Common myeloid progenitor, CD34-positive (primary cell): Measurements from ENCODE around the gene VWCE.
"Not testable (repeated sequence)": the region's sequence is repeated elsewhere in the genome, so short reads cannot be mapped to it uniquely, and the experiment has no call there.

Source experiments
- CTCF ChIA-PET: fragments of 350-600 bp; sonication (Branson Sonifier 250); formaldehyde crosslinking; loops from one replicate; lab custom pipeline; 2021; ENCODE audit warnings: antibody characterized with exemption; lab: Charles Lee
- POLR2A ChIA-PET: fragments of 350-600 bp; sonication (Branson Sonifier 250); formaldehyde crosslinking; loops from one replicate; lab custom pipeline; 2021; ENCODE audit warnings: antibody characterized with exemption; lab: Charles Lee
- DNase-seq, 3 donors: peaks; one replicate each; pipeline versions ENCODE4 v3.0.0 to v3.0.0-alpha.2; 2013
- H3K27ac ChIP-seq, 2 experiments: 1 replicate in 1 of 2; 2 replicates in 1 of 2; pipeline ENCODE4 v1.7.0; 2013; ENCODE audit warnings: inconsistent platforms in 2 of 2, low read length in 2 of 2, mild to moderate bottlenecking in 2 of 2, low read depth in 1 of 2, moderate library complexity in 1 of 2; ENCODE audit not compliant: severe bottlenecking in 2 of 2, insufficient read depth in 1 of 2, poor library complexity in 1 of 2
- H3K27me3 ChIP-seq, 5 experiments: replicated peaks in 2 of 5; 1 replicate in 3 of 5; 2 replicates in 2 of 5; pipeline versions ENCODE4 v1.6.1 to v1.7.0; 2013; ENCODE audit warnings: low read length in 4 of 5, mild to moderate bottlenecking in 2 of 5, moderate library complexity in 2 of 5, inconsistent platforms in 1 of 5; ENCODE audit not compliant: insufficient read depth in 5 of 5, control insufficient read depth in 4 of 5
- H3K36me3 ChIP-seq, 4 experiments: 1 replicate in 2 of 4; 2 replicates in 2 of 4; pipeline versions ENCODE4 v1.6.1 to v1.7.0; 2013; ENCODE audit warnings: low read length in 3 of 4, control low read depth in 1 of 4, mild to moderate bottlenecking in 1 of 4; ENCODE audit not compliant: control insufficient read depth in 4 of 4, insufficient read depth in 4 of 4
- H3K4me1 ChIP-seq, 4 experiments: 1 replicate in 3 of 4; 2 replicates in 1 of 4; pipeline versions ENCODE4 v1.6.1 to v1.7.1; 2013; ENCODE audit warnings: low read length in 3 of 4, mild to moderate bottlenecking in 3 of 4, control low read depth in 1 of 4, inconsistent platforms in 1 of 4, moderate library complexity in 1 of 4; ENCODE audit not compliant: control insufficient read depth in 4 of 4, insufficient read depth in 4 of 4; ENCODE audit errors: control extremely low read depth in 1 of 4
- H3K4me3 ChIP-seq, 7 experiments: 1 replicate in 4 of 7; 2 replicates in 3 of 7; pipeline versions ENCODE4 v1.5.1 to v1.7.0; 2013; ENCODE audit warnings: mild to moderate bottlenecking in 7 of 7, low read length in 6 of 7, moderate library complexity in 6 of 7, inconsistent platforms in 2 of 7, low read depth in 2 of 7, control low read depth in 1 of 7; ENCODE audit not compliant: insufficient read depth in 4 of 7, control insufficient read depth in 1 of 7; ENCODE audit errors: extremely low read depth in 1 of 7
- H3K9me3 ChIP-seq, 5 experiments: 1 replicate in 4 of 5; 2 replicates in 1 of 5; pipeline versions ENCODE4 v1.6.1 to v1.7.1; 2013; ENCODE audit warnings: low read length in 4 of 5, mild to moderate bottlenecking in 2 of 5, inconsistent platforms in 1 of 5, low read depth in 1 of 5, moderate library complexity in 1 of 5; ENCODE audit not compliant: control insufficient read depth in 4 of 5, insufficient read depth in 2 of 5; ENCODE audit errors: control extremely low read depth in 1 of 5
- WGBS: methylation state at CpG from one replicate; pipeline ENCODE4 v1.1.5; 2013; ENCODE audit not compliant: insufficient coverage; 5-methylcytosine and 5-hydroxymethylcytosine counted together

The VWCE gene

DNA sequence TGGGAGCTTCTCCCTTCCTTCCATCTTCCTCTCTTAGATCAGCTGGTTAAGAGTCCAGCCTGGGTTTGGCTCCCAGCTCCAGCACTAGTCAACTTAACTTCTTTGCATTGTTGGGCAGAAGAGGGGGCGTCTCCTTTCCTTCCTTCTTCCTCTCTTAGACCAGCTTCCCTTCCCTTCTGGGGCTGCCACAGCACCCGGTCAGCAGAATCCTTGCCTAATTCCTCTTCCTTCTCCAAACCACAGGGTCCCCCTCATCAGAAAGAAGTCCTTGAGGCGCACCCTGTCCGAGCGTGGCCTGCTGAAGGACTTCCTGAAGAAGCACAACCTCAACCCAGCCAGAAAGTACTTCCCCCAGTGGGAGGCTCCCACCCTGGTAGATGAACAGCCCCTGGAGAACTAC lies 53.6 kb downstream of the VWCE start:
- H3K36me3 ChIP-seq, POLR2A ChIA-PET, H3K27me3 ChIP-seq, H3K4me3 ChIP-seq, DNase-seq, H3K9me3 ChIP-seq, H3K27ac ChIP-seq, H3K4me1 ChIP-seq, CTCF ChIA-PET: not testable (repeated sequence)
- WGBS: no CpG with 5 or more reads among the region's 5 CpGs

DNA sequence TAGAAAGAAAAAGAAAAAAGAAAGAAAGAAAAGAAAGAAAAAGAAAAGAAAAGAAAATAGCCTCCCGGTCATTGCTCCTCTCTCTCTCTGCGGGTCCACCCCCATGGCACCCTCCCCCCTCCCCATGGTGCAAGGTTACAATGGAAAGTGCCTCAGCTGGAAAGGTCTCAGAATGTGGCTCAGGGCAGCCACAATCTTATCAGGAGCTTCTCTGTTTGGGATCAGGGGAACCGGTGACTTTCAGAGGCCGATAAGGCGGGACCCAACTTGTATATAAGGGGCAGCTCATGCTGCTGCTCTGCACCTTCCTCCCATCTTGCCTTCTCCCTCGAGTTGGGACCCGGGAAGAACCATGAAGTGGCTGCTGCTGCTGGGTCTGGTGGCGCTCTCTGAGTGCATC lies 54.2 kb downstream of the VWCE start, which contains the start of gene PGA5:
PGA5 (plus strand) TSS at position 301 of the 400 bp plus-strand sequence; CDS start at position 353, 52 bp downstream.
- H3K27me3 ChIP-seq, POLR2A ChIA-PET, H3K27ac ChIP-seq, DNase-seq, H3K36me3 ChIP-seq, CTCF ChIA-PET, H3K9me3 ChIP-seq, H3K4me1 ChIP-seq, H3K4me3 ChIP-seq: not testable (repeated sequence)
- WGBS: no CpG with 5 or more reads among the region's 8 CpGs

DNA sequence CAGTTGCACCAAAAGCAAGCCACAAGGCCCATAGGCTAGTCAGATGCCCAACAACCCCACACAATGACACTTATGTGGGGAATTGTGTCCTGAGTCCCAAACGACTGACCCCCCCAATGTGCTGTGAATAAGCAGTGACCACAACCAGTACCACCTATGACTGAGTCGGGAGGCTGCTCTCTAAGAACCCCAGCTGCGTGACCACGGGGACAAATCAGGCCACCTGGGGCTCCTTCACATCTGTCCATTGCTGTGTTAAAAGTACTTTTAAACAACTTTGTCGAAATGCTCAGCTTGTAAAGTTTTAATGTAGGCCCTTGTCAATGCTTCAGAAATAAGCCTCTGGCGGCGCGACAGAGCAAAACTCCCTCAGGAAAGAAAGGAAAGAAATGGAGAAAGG lies 54.8 kb downstream of the VWCE start:
- WGBS: 100% methylated on average over 1 of the region's 8 CpGs

DNA sequence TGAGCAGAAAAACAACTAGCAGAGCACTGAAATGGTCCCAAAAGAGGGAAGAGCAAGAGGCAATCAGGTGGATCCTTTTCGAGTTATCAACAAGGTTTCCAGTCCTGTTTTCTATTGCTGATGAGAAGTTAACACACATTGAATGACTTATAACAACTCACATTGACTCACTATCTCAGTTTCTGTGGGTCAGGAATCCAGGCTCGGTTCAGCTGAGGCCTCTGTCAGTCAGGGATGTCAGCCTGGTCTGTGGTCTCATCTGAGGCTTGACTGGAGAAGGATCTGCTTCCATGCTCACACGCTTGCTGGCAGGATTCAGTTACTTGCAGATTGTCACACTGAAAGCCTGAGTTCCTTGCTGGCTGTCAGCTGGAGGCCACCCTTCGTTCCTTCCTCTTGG lies 58.0 kb downstream of the VWCE start:
- WGBS: no CpG with 5 or more reads among the region's 4 CpGs
- H3K27ac ChIP-seq, H3K27me3 ChIP-seq, CTCF ChIA-PET, DNase-seq, POLR2A ChIA-PET, H3K4me1 ChIP-seq, H3K9me3 ChIP-seq, H3K36me3 ChIP-seq, H3K4me3 ChIP-seq: not testable (repeated sequence)

More for the DNA sequence above, 54.8 kb downstream of the VWCE start:
- H3K9me3 ChIP-seq, POLR2A ChIA-PET, H3K36me3 ChIP-seq, H3K4me3 ChIP-seq, H3K27ac ChIP-seq, H3K4me1 ChIP-seq, H3K27me3 ChIP-seq, DNase-seq, CTCF ChIA-PET: not testable (repeated sequence)

DNA sequence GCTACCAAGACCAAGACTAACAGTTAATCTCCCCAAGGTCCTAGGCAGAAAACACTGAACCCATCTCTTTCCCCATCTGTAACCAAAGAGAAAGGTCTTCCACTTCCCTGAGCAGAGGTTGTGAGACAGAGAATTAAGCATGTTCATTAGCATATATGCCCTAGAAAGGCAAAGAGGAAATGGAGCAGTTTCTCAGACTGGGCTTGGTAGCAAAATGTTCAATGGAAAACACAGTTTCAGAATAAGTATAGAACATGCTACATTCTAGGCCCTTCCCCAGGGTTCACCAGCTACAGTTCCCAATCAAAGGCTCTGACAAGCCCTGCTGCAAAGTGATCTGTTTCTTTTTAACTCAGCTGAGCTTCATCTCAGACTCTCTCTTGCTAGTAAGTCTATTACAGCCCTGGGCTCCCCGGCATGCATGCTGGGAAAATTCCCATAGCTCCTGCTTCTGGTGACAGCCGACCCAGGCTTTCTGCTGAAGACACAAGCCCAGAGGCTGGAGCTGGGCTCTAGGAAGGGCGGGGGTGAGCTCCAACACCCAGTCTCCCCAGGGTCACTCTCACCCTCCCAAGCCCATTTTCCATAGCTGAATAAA lies 62.5 kb downstream of the VWCE start:
- H3K27ac ChIP-seq, H3K4me1 ChIP-seq, H3K9me3 ChIP-seq, CTCF ChIA-PET, H3K36me3 ChIP-seq, H3K4me3 ChIP-seq, H3K27me3 ChIP-seq, POLR2A ChIA-PET, DNase-seq: not testable (repeated sequence)
- no CpG with 5 or more reads among the region's 3 CpGs for WGBS

DNA sequence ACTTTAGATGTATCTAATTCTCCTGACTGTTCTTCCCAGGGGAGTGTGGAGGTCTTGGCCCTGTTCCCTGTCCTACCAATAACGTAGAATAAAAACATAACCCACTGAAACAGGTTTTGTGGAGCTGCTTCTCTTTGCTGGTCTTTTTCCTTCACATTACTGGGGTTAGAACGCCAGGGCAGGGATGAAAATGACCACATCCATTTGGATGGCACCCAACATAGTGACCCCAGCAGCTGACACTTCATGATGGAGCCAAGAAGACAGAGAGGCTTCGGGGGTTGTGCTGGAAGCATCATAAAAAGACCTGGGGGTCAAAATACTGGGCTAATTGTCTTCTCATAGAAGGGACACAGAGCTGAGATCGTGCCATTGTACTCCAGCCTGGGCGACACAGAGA lies 63.5 kb downstream of the VWCE start:
- DNase-seq, H3K4me3 ChIP-seq, POLR2A ChIA-PET, CTCF ChIA-PET, H3K9me3 ChIP-seq, H3K27me3 ChIP-seq, H3K4me1 ChIP-seq, H3K36me3 ChIP-seq, H3K27ac ChIP-seq: not testable (repeated sequence)
- WGBS: no CpG with 5 or more reads among the region's 5 CpGs

DNA sequence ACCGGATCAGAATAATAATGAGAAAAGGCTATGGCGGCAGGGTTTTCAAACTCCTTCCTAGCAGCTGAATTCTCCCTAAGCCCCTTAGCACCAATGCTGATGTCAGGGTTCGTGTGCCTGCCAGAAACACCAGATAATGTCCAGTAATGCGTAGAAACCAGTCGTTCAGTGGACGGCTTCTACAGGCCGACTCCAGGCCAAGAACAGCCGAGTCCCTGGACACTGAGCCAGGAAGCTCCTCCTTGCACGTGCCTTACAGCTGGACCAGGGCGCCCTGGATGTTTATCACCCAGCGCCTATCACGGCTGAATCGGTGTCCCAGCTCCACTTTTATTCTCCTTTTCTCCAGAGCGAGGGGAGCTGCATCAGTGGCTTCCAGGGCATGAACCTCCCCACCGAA lies 64.1 kb downstream of the VWCE start:
- CTCF ChIA-PET, H3K4me3 ChIP-seq, H3K27me3 ChIP-seq, H3K9me3 ChIP-seq, H3K4me1 ChIP-seq, H3K36me3 ChIP-seq, H3K27ac ChIP-seq, POLR2A ChIA-PET, DNase-seq: not testable (repeated sequence)
- WGBS: no CpG with 5 or more reads among the region's 15 CpGs
